GM12878 (cell line): ENCODE results near the gene SUPT3H.

Source experiments
- CTCF ChIP-seq, 3 experiments: IDR thresholded peaks in 2 of 3; conservative IDR thresholded peaks in 1 of 3; 2 replicates each; pipeline ENCODE4 v1.5.1; 2011; ENCODE audit warnings: low read depth in 3 of 3, low read length in 3 of 3, mild to moderate bottlenecking in 3 of 3, control low read depth in 2 of 3, moderate library complexity in 2 of 3, inconsistent platforms in 1 of 3, mixed read lengths in 1 of 3; ENCODE audit not compliant: control insufficient read depth in 2 of 3, insufficient read depth in 1 of 3; ENCODE audit errors: extremely low read depth in 1 of 3
- EED ChIP-seq: sonication (generic); IDR thresholded peaks from 2 replicates; pipeline ENCODE4 v1.6.1; 2016; ENCODE audit warnings: antibody characterized with exemption, low read depth
- MAX ChIP-seq: IDR thresholded peaks from 2 replicates; pipeline ENCODE4 v1.6.1; 2012; ENCODE audit warnings: low read depth, low read length, improper control_type of control experiment
- PAX5 ChIP-seq: IDR thresholded peaks from 2 replicates; pipeline ENCODE4 v1.6.1; 2011; ENCODE audit warnings: low read depth, low read length, borderline replicate concordance
- RB1 ChIP-seq: fragments of 450-650 bp; formaldehyde crosslinking; IDR thresholded peaks from 2 replicates; pipeline ENCODE4 v1.6.1; 2017; ENCODE audit warnings: mild to moderate bottlenecking, borderline replicate concordance
- STAT3 ChIP-seq: IDR thresholded peaks from 2 replicates; pipeline ENCODE4 v1.6.1; 2011; ENCODE audit warnings: low read depth, low read length, improper control_type of control experiment
- TARDBP ChIP-seq: IDR thresholded peaks from 2 replicates; pipeline ENCODE4 v1.6.1; 2016; ENCODE audit warnings: borderline replicate concordance
- TF ChIP-seq, protein P1 (sequence below): fragments of 450-650 bp; IDR thresholded peaks from 2 replicates; pipeline ENCODE4 v1.6.1; 2018; ENCODE audit warnings: mild to moderate bottlenecking, low read depth, moderate library complexity; ENCODE audit not compliant: partially characterized antibody

- TF ChIP-seq CTCF (IDR thresholded peaks at IDR 0.05 in 2 of 3, conservative IDR thresholded peaks at IDR 0.05 in 1 of 3; ENCODE audit: control insufficient read depth in 2 of 3, extremely low read depth in 1 of 3, insufficient read depth in 1 of 3, low read depth in 3 of 3, low read length in 3 of 3) (no peak), RB1 (no peak), STAT3 (no peak), EED (no peak), PAX5 (no peak), MAX (no peak), TARDBP (no peak)
- TF ChIP-seq, protein P1, sequence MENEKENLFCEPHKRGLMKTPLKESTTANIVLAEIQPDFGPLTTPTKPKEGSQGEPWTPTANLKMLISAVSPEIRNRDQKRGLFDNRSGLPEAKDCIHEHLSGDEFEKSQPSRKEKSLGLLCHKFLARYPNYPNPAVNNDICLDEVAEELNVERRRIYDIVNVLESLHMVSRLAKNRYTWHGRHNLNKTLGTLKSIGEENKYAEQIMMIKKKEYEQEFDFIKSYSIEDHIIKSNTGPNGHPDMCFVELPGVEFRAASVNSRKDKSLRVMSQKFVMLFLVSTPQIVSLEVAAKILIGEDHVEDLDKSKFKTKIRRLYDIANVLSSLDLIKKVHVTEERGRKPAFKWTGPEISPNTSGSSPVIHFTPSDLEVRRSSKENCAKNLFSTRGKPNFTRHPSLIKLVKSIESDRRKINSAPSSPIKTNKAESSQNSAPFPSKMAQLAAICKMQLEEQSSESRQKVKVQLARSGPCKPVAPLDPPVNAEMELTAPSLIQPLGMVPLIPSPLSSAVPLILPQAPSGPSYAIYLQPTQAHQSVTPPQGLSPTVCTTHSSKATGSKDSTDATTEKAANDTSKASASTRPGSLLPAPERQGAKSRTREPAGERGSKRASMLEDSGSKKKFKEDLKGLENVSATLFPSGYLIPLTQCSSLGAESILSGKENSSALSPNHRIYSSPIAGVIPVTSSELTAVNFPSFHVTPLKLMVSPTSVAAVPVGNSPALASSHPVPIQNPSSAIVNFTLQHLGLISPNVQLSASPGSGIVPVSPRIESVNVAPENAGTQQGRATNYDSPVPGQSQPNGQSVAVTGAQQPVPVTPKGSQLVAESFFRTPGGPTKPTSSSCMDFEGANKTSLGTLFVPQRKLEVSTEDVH = no peak
Measured at GRCh38 chr6:45036103-45036502, 341.6 kb downstream of the SUPT3H start.
